ENCODE results near the gene RNF25. TPM values are rescaled to one million over a fixed set of nuclear protein-coding genes. Genes with fewer than 3 reads are reported as not detected.

The RNF25 gene
- total RNA-seq, 1 experiment from 2014 or later = 27.2 TPM

DNA sequence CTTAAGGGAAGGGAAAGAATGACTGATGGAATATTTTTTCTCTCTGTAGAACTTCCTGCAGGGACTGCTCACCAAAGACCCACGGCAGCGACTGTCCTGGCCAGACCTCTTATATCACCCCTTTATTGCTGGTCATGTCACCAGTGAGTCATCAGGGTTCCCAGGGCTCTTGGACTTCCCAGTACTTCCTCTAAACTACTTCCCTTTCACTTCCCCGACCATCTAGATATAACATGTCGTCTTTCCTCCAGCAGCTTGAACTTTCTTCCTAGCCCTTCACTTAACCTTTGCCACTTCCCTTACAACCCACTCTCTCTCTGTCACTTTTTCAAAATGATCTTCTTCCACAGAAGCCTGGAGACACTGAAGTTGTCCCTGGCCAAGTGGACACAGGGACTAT is 7.3 kb upstream of the RNF25 start:
- Histone ChIP-seq H2AFZ (no peak overlapping the region), H3F3A (ENCODE audit: insufficient read depth, low read depth) (no peaks in the 10 kb centered on the region), H3K27me3 (ENCODE audit: insufficient read depth, low read depth) (no peaks in the 10 kb centered on the region), H3K9me3 (ENCODE audit: insufficient read depth, low read depth) (no peaks in the 10 kb centered on the region), H3K9me2 (ENCODE audit: insufficient read depth) (no peaks in the 10 kb centered on the region), H3K27ac (no peak overlapping the region), H3K4me2 (no peak overlapping the region), H4K20me1 (ENCODE audit: insufficient read depth) (no peaks in the 10 kb centered on the region), H3K4me1 (replicated peaks; ENCODE audit: insufficient read depth) (no peaks in the 10 kb centered on the region), H3K79me2 (ENCODE audit: low read depth) (no peaks in the 10 kb centered on the region), H3K4me3 (no peak overlapping the region), H3K36me3 (ENCODE audit: low read depth) (no peaks in the 10 kb centered on the region)
- TF ChIP-seq CTCF (conservative IDR thresholded peaks at IDR 0.05) (no peak), EZH2 (IDR thresholded peaks at IDR 0.05; ENCODE audit: low read depth) (no peak)
- POLR2A ChIA-PET (ENCODE audit: unreplicated experiment) = interaction anchor here (0.7 kb wide), 1 partner anchor 88 kb away, joined by 4 read pairs; no protein-coding TSS in a partner anchor
- CTCF ChIA-PET = no interaction called here
- no TSS peak for BruUV-seq (replicated peaks)
- intact Hi-C loops (cut with micrococcal nuclease; ENCODE audit: unreplicated experiment) = no loop called here
- DNase-seq = no peak

DNA sequence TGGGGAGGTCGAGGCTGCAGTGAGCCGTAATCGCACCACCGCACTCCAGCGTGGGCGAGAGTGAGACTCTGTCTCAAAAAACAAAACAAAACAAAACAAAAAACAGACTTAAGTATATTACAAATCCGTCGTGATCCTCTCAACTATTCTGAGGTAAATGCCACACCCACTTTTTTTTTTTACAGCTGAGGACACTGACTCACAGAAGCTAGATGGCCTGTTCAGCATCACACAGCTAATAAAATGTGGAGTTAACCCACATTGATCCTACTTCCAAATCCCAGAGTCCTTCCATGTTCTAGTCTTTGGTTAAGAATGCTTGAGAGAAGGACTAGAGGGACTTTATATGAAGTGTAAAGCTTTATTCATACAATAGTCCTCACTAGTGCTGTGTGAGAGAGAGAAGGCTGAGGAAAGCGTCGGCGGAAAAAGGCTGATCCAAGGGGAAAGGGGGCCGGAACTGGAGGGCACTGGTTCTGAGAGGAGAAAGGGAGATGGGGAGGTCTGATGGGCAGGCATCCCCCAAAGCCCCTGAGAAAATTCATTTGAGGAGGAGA is 627 bp downstream of the RNF25 start:
- Histone ChIP-seq H3K4me3 (peak overlapping the region; percentile 77), H3K4me1 (replicated peaks; ENCODE audit: insufficient read depth) (peaks cover 15% of the 10 kb centered on the region), H3K27ac (peak overlapping the region; percentile 60), H3K27me3 (ENCODE audit: insufficient read depth, low read depth) (no peaks in the 10 kb centered on the region), H3F3A (ENCODE audit: insufficient read depth, low read depth) (peaks cover 23% of the 10 kb centered on the region; the same call in 1 of the 2 replicates), H3K4me2 (peak overlapping the region; percentile 97), H4K20me1 (ENCODE audit: insufficient read depth) (no peaks in the 10 kb centered on the region), H3K9me2 (ENCODE audit: insufficient read depth) (no peaks in the 10 kb centered on the region), H2AFZ (peak overlapping the region; percentile 91), H3K79me2 (ENCODE audit: low read depth) (peaks cover 27% of the 10 kb centered on the region), H3K36me3 (ENCODE audit: low read depth) (peaks cover 13% of the 10 kb centered on the region; the same call in 1 of the 2 replicates), H3K9me3 (ENCODE audit: insufficient read depth, low read depth) (no peaks in the 10 kb centered on the region)
- TF ChIP-seq EZH2 (IDR thresholded peaks at IDR 0.05; ENCODE audit: low read depth) (no peak), CTCF (conservative IDR thresholded peaks at IDR 0.05) (no peak)
- POLR2A ChIA-PET (ENCODE audit: unreplicated experiment) = interaction anchor here (0.5 to 0.6 kb wide), 2 partner anchors 40 to 388 kb away, joined by 3 to 4 read pairs; no protein-coding TSS in a partner anchor
- peak in 1 of 2 experiments; percentile 63 for DNase-seq
- TSS peak; percentile 63 for BruUV-seq (replicated peaks)
- CTCF ChIA-PET = interaction anchor here (1.3 kb wide), 1 partner anchor 12 kb away, joined by 4 read pairs; the partner anchor contains the start of genes BCS1L and ZNF142
- intact Hi-C loops (cut with micrococcal nuclease; ENCODE audit: unreplicated experiment) = no loop called here

DNA sequence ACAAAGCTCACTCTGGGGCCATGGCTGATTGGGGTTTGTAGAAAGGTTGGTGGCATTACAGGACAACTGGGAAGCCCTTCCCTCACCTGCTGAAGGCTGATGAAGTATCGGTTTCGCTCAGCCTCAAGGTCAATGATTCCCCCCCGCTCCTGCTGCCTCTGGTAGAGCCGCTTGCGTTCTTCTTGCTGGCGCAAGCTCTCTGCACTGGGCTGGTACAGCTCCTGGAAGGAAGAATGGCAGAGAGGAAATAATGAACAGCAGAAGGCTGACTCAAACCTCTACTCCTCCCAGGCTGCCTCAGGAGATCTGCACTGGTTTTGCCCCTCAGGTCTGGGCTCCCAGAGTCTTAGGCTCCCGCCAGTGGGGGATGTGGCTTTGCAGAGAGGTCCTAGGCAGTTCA is 7.1 kb downstream of the RNF25 start:
- Histone ChIP-seq H3K4me2 (no peak overlapping the region), H3K9me3 (ENCODE audit: insufficient read depth, low read depth) (no peaks in the 10 kb centered on the region), H3K36me3 (ENCODE audit: low read depth) (peaks cover 18% of the 10 kb centered on the region), H3K27me3 (ENCODE audit: insufficient read depth, low read depth) (no peaks in the 10 kb centered on the region), H3F3A (ENCODE audit: insufficient read depth, low read depth) (peaks cover 15% of the 10 kb centered on the region; the same call in 1 of the 2 replicates), H3K4me1 (replicated peaks; ENCODE audit: insufficient read depth) (no peaks in the 10 kb centered on the region; the same call in 1 of the 2 replicates), H4K20me1 (ENCODE audit: insufficient read depth) (no peaks in the 10 kb centered on the region), H2AFZ (no peak overlapping the region), H3K79me2 (ENCODE audit: low read depth) (peaks cover 14% of the 10 kb centered on the region), H3K4me3 (no peak overlapping the region), H3K9me2 (ENCODE audit: insufficient read depth) (no peaks in the 10 kb centered on the region), H3K27ac (no peak overlapping the region)
- TF ChIP-seq EZH2 (IDR thresholded peaks at IDR 0.05; ENCODE audit: low read depth) (no peak), CTCF (conservative IDR thresholded peaks at IDR 0.05) (no peak)
- CTCF ChIA-PET = no interaction called here
- POLR2A ChIA-PET (ENCODE audit: unreplicated experiment) = no interaction called here
- DNase-seq = no peak
- no TSS peak for BruUV-seq (replicated peaks)
- intact Hi-C loops (cut with micrococcal nuclease; ENCODE audit: unreplicated experiment) = no loop called here

Data from PC-9 (cell line).